ENCODE measurements around the gene ORC5.

DNA sequence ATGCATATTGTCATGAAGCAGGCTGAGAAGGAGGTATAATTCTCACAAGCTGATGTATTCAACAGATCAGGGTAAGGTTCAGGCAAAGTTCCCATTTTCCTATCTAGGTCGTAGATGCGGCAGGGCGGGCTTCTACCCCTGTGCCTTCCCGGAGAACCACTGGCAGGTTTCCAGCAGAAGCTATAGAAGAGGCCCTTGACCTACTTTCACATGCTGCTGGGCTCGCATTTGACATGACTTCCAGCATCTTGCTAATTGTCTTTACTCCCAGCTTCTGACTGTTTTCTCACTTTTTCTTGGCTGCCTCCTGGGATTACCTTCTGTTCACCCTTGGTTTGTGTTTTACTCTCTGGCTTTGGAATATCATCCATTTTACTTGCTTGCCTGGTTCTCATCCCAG, 32.6 kb upstream of the ORC5 start:
- TF ChIP-seq ZNF830 (tag by site-specific recombination; IDR thresholded peaks at IDR 0.05; ENCODE audit: low read depth): no peak
- no peak for TF ChIP-seq CTCF (tag by site-specific recombination; IDR thresholded peaks at IDR 0.05)
- no peak for TF ChIP-seq ZNF274 (IDR thresholded peaks at IDR 0.05; ENCODE audit: low read length)
- no peak for TF ChIP-seq ZNF274 (tag by site-specific recombination; IDR thresholded peaks at IDR 0.05; ENCODE audit: borderline replicate concordance)
- TF ChIP-seq TCF7L2 (IDR thresholded peaks at IDR 0.05; ENCODE audit: borderline replicate concordance, low read depth, low read length): no peak
- TF ChIP-seq ZNF596 (tag by site-specific recombination; IDR thresholded peaks at IDR 0.05): no peak
- no peak for TF ChIP-seq PRDM4 (tag by site-specific recombination; IDR thresholded peaks at IDR 0.05)
- no peak for TF ChIP-seq HOXD13 (CRISPR knock-in tag; IDR thresholded peaks at IDR 0.05; ENCODE audit: borderline replicate concordance)
- no peak for TF ChIP-seq YY1 (tag by site-specific recombination; IDR thresholded peaks at IDR 0.05)
- TF ChIP-seq ZNF423 (tag by site-specific recombination; IDR thresholded peaks at IDR 0.05): no peak
- no peak for TF ChIP-seq ZSCAN30 (tag by site-specific recombination; IDR thresholded peaks at IDR 0.05)
- TF ChIP-seq ZNF391 (tag by site-specific recombination; IDR thresholded peaks at IDR 0.05; ENCODE audit: borderline replicate concordance, low read depth): no peak
- TF ChIP-seq ZNF558 (tag by site-specific recombination; IDR thresholded peaks at IDR 0.05): no peak
- no peak for TF ChIP-seq ZNF366 (tag by site-specific recombination; conservative IDR thresholded peaks at IDR 0.05)

Data from HEK293 (cell line).